SU-DHL-6 (cell line): Measurements from ENCODE around the gene FBXL16.

ENCODE experiments used
- EZH2phosphoT487 ChIP-seq: fragments of 200-600 bp; sonication (generic), shearing (Covaris generic); conservative IDR thresholded peaks from 2 replicates; pipeline ENCODE4 v1.6.1; 2018; ENCODE audit warnings: mild to moderate bottlenecking, antibody characterized with exemption, low read length, moderate library complexity, mixed read lengths
- TF ChIP-seq, protein P1 (sequence below): fragments of 200-600 bp; sonication (generic); IDR thresholded peaks from one replicate; pipeline ENCODE4 v1.5.1; 2017; ENCODE audit warnings: antibody characterized with exemption, mild to moderate bottlenecking, low read length, moderate library complexity; ENCODE audit not compliant: insufficient read depth, poor library complexity, severe bottlenecking

DNA sequence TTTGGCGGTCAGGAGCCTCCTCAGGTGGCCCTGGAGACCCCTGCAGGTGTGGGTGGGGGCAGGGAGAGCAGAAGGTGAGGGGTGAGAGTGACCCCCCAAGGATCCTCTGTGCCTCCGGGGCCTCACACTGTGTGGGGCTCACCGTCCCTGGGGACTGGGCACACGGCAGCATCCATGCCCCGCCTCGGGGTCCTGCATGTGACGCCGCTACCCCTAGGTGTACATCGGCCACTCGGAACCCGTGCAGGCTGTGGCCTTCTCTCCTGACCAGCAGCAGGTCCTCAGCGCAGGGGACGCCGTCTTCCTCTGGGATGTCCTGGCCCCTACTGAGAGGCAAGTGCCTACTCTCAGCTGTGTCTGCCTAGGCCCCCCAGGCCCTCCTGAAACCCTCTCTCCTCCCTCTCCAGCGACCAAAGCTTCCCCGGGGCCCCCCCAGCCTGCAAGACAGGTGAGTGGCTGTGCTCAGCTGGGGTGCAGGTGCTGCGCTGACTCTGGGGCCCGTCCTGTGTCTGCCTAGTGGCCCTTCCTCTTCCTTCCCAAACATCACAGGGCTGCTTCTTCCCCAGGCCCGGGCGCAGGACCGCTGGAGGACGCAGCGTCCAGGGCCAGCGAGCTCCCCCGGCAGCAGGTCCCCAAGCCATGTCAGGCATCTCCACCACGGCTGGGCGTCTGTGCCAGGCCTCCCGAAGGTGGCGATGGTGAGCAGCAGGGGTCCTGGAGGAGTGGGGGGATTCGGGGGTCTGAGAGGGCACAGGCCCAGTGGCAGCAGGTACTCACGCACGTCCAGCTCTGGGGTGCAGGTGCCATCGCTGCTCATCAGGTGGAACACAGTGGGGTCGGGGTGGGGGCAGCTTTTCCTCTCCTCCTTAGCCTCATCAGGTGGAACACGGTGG is 46.7 kb downstream of the FBXL16 start:
- TF ChIP-seq, protein P1, sequence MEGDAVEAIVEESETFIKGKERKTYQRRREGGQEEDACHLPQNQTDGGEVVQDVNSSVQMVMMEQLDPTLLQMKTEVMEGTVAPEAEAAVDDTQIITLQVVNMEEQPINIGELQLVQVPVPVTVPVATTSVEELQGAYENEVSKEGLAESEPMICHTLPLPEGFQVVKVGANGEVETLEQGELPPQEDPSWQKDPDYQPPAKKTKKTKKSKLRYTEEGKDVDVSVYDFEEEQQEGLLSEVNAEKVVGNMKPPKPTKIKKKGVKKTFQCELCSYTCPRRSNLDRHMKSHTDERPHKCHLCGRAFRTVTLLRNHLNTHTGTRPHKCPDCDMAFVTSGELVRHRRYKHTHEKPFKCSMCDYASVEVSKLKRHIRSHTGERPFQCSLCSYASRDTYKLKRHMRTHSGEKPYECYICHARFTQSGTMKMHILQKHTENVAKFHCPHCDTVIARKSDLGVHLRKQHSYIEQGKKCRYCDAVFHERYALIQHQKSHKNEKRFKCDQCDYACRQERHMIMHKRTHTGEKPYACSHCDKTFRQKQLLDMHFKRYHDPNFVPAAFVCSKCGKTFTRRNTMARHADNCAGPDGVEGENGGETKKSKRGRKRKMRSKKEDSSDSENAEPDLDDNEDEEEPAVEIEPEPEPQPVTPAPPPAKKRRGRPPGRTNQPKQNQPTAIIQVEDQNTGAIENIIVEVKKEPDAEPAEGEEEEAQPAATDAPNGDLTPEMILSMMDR: no peak
- TF ChIP-seq EZH2phosphoT487: no peak
